Astrocyte (in vitro differentiated cells and primary cell): ENCODE data around the gene PGBD4. TPM values are rescaled to one million over a fixed set of nuclear protein-coding genes. Genes with fewer than 3 reads are reported as not detected.

Experiments used
- DNase-seq: peaks from one replicate; pipeline ENCODE4 v3.0.0-alpha.2; 2010; ENCODE audit warnings: low read depth
- FAIRE-seq: peaks from 2 replicates; lab custom pipeline; 2011; peaks lifted over from hg19 to GRCh38; lab: Jason Lieb, UNC
- H2AFZ ChIP-seq: 2 replicates; pipeline ENCODE4 v1.6.0; 2012; ENCODE audit warnings: low read depth, low read length, inconsistent platforms
- H3K27ac ChIP-seq: 2 replicates; pipeline ENCODE4 v1.5.1; 2011; ENCODE audit warnings: low read depth, low read length, inconsistent platforms
- H3K27me3 ChIP-seq: 2 replicates; pipeline ENCODE4 v1.6.0; 2011; ENCODE audit warnings: low read length, inconsistent platforms; ENCODE audit not compliant: insufficient read depth
- H3K36me3 ChIP-seq: 2 replicates; pipeline ENCODE4 v1.5.1; 2011; ENCODE audit warnings: low read length, inconsistent platforms; ENCODE audit not compliant: insufficient read depth
- H3K4me1 ChIP-seq: 2 replicates; pipeline ENCODE4 v1.5.1; 2011; ENCODE audit warnings: low read length, inconsistent platforms; ENCODE audit not compliant: insufficient read depth
- H3K4me2 ChIP-seq: 2 replicates; pipeline ENCODE4 v1.6.0; 2012; ENCODE audit warnings: low read length, inconsistent platforms
- H3K4me3 ChIP-seq: 2 replicates; pipeline ENCODE4 v1.5.1; 2011; ENCODE audit warnings: low read depth, mild to moderate bottlenecking, low read length, inconsistent platforms; ENCODE audit not compliant: insufficient read depth
- H3K79me2 ChIP-seq: 2 replicates; pipeline ENCODE4 v1.6.0; 2012; ENCODE audit warnings: mild to moderate bottlenecking, low read length, inconsistent platforms; ENCODE audit not compliant: insufficient read depth
- H3K9ac ChIP-seq: 2 replicates; pipeline ENCODE4 v1.6.0; 2012; ENCODE audit warnings: mild to moderate bottlenecking, low read length, inconsistent platforms
- H3K9me3 ChIP-seq: 2 replicates; pipeline ENCODE4 v1.5.1; 2012; ENCODE audit warnings: low read depth, mild to moderate bottlenecking, low read length, inconsistent platforms; ENCODE audit not compliant: insufficient read depth
- H4K20me1 ChIP-seq: 2 replicates; pipeline ENCODE4 v1.6.0; 2012; ENCODE audit warnings: low read length, inconsistent platforms; ENCODE audit not compliant: insufficient read depth
- H3K27ac Mint-ChIP-seq: one replicate; pipeline ENCODE4 v1.8.0; 2021; ENCODE audit warnings: mild to moderate bottlenecking, mixed read lengths; ENCODE audit not compliant: unreplicated experiment
- H3K27me3 Mint-ChIP-seq: one replicate; pipeline ENCODE4 v1.8.0; 2021; ENCODE audit warnings: low read depth, mixed read lengths; ENCODE audit not compliant: unreplicated experiment
- H3K36me3 Mint-ChIP-seq: one replicate; pipeline ENCODE4 v1.8.0; 2021; ENCODE audit warnings: low read depth, mixed read lengths; ENCODE audit not compliant: unreplicated experiment
- H3K4me1 Mint-ChIP-seq: one replicate; pipeline ENCODE4 v1.8.0; 2021; ENCODE audit warnings: low read depth, mixed read lengths; ENCODE audit not compliant: unreplicated experiment
- H3K4me3 Mint-ChIP-seq: one replicate; pipeline ENCODE4 v1.8.0; 2021; ENCODE audit warnings: mild to moderate bottlenecking, moderate library complexity, mixed read lengths; ENCODE audit not compliant: unreplicated experiment
- H3K9me3 Mint-ChIP-seq: one replicate; pipeline ENCODE4 v1.8.0; 2021; ENCODE audit warnings: mild to moderate bottlenecking, mixed read lengths; ENCODE audit not compliant: unreplicated experiment
- EZH2 ChIP-seq: IDR thresholded peaks from 2 replicates; pipeline ENCODE4 v1.6.1; 2012; ENCODE audit warnings: mild to moderate bottlenecking, low read length, inconsistent platforms; ENCODE audit not compliant: insufficient read depth
- total RNA-seq: library from RNA; stranded (reverse); gene quantifications from 2 replicates; pipeline ENCODE4 v1.2.1, GENCODE V29; 2021
- TF ChIP-seq, protein P1 (sequence below): IDR thresholded peaks from 2 replicates; pipeline ENCODE4 v1.5.1; 2011; ENCODE audit warnings: low read depth, mild to moderate bottlenecking, inconsistent platforms, low read length, moderate library complexity; ENCODE audit not compliant: insufficient read depth

Gene PGBD4
- total RNA-seq, 1 donor from 2014 or later = 1.4 TPM

DNA sequence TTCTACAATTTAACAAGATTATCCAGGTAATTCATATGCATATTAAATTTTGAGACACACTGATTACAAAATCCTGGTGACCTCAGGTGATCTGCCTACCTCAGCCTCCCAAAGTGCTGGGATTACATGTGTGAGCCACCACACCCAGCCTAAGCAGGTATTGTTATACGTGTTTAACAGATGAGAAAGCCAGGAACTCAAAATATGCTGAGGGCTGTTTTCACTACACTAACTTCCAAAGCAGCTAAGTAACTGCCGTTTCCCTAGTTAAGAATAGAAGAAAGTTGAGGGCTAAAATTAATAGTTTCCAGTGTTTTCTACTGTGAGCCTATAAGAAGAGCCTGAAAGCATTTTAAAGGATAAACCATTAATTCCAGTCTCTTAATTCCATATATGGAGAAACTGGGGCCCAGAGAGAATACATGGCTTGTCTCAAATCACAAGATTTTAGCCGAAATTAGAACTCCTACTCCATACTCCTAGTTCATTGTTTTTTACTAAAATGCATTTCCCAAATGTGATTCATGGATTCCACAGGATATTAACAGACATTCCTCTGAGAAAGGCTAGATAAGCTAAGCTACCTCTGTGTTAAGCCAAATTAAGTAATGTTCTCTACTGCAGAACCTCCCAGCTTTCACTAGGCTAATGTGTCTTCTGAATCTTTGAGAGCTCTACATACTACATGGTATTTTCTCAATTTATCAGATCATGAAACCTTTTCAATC lies 45.9 kb upstream of the PGBD4 start:
- H3K27ac ChIP-seq = peak overlapping the region; percentile 78
- H3K9me3 ChIP-seq = no peaks in the 10 kb centered on the region
- Mint-ChIP-seq H3K27me3 (no peaks in the 10 kb centered on the region), H3K4me3 (no peak overlapping the region), H3K36me3 (peaks cover 9% of the 10 kb centered on the region), H3K4me1 (peaks cover 17% of the 10 kb centered on the region), H3K9me3 (peaks cover 22% of the 10 kb centered on the region), H3K27ac (peak overlapping the region; percentile 92)
- no peaks in the 10 kb centered on the region for H3K79me2 ChIP-seq
- peak overlapping the region; percentile 56 for H3K9ac ChIP-seq
- H4K20me1 ChIP-seq = no peaks in the 10 kb centered on the region
- H3K36me3 ChIP-seq = no peaks in the 10 kb centered on the region
- TF ChIP-seq, protein P1, sequence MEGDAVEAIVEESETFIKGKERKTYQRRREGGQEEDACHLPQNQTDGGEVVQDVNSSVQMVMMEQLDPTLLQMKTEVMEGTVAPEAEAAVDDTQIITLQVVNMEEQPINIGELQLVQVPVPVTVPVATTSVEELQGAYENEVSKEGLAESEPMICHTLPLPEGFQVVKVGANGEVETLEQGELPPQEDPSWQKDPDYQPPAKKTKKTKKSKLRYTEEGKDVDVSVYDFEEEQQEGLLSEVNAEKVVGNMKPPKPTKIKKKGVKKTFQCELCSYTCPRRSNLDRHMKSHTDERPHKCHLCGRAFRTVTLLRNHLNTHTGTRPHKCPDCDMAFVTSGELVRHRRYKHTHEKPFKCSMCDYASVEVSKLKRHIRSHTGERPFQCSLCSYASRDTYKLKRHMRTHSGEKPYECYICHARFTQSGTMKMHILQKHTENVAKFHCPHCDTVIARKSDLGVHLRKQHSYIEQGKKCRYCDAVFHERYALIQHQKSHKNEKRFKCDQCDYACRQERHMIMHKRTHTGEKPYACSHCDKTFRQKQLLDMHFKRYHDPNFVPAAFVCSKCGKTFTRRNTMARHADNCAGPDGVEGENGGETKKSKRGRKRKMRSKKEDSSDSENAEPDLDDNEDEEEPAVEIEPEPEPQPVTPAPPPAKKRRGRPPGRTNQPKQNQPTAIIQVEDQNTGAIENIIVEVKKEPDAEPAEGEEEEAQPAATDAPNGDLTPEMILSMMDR = no peak
- no peak for TF ChIP-seq EZH2
- peak overlapping the region; percentile 22 for H2AFZ ChIP-seq
- peak overlapping the region; percentile 74 for H3K4me2 ChIP-seq
- FAIRE-seq (peak; percentile 92), DNase-seq (peak; percentile 93)
- H3K27me3 ChIP-seq = no peaks in the 10 kb centered on the region
- H3K4me3 ChIP-seq = peak overlapping the region; percentile 7
- peaks cover 16% of the 10 kb centered on the region for H3K4me1 ChIP-seq

DNA sequence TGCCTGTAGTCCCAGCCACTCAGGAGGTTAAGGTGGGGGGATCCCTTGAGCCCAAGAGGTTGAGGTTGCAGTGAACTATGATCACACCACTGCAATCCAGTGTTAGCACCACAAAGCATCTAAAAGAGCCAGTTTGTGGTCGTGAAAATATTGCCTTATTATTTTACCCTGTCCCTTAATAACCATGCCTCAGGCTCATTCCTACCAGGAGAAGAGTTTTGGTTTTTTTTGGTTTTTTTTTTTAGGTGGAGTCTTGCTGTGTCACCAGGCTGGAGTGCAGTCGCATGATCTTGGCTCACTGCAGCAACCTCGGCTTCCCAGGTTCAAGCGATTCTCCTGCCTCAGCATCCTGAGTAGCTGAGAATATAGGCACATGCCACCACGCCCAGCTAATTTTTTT lies 45.0 kb upstream of the PGBD4 start:
- H3K9ac ChIP-seq = peak overlapping the region; percentile 56

More for the DNA sequence above, 45.0 kb upstream of the PGBD4 start:
- Mint-ChIP-seq H3K36me3 (peaks cover 3% of the 10 kb centered on the region), H3K4me1 (peaks cover 17% of the 10 kb centered on the region), H3K4me3 (no peak overlapping the region), H3K27me3 (no peaks in the 10 kb centered on the region), H3K9me3 (peaks cover 14% of the 10 kb centered on the region), H3K27ac (peak overlapping the region; percentile 92)
- Histone ChIP-seq H3K27me3 (no peaks in the 10 kb centered on the region), H3K9me3 (no peaks in the 10 kb centered on the region), H3K4me3 (no peak overlapping the region), H3K4me2 (peak overlapping the region; percentile 74), H3K27ac (peak overlapping the region; percentile 78), H3K79me2 (no peaks in the 10 kb centered on the region), H3K36me3 (no peaks in the 10 kb centered on the region), H3K4me1 (peaks cover 16% of the 10 kb centered on the region), H4K20me1 (no peaks in the 10 kb centered on the region), H2AFZ (peak overlapping the region; percentile 22)
- TF ChIP-seq EZH2 = no peak
- TF ChIP-seq, protein P1 = no peak
- FAIRE-seq (peak; percentile 85), DNase-seq (no peak)
